NCI-H1092 (cell line): Measurements from ENCODE around the gene SIGLECL1.

ENCODE experiments used
- DNase-seq: peaks from one replicate; lab custom pipeline; 2025; lab: John Stamatoyannopoulos, UW

Gene SIGLECL1

DNA sequence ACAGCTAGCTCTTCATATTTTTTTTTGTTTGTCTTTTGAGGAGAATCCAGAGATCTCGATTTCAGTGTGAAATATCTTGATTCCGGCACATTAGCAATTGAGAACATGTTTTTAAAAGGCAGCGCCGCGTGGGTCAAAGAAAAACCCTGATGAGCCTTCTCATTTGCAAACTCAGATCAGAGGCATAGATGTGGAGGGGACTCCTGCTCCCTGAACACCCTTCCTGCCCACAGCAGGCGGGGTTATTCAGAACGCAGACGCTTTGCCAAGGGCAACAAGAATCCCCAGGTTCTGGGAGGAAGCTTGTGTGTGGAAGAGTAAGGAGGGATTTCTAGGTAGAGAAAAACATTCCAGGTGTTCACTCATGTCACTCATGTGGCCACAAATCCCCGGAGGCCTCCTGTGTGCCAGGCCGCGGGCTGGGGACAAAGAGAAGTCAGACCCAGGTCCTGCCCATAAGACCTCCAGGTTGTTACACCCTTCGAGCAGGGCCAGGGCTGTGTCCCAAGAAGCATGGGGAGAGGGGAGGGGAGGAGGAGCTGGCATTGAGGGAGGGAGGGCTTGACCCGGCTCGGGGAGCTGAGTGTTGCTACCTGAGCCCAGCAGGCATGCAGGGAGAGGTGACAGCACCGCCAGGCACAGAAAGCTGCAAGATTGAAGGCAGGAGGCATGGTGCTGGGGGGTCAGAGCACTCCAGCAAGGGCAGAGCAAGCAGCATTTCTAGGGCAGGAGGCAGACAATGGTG is 44.7 kb downstream of the SIGLECL1 start:
- DNase-seq = no peak

DNA sequence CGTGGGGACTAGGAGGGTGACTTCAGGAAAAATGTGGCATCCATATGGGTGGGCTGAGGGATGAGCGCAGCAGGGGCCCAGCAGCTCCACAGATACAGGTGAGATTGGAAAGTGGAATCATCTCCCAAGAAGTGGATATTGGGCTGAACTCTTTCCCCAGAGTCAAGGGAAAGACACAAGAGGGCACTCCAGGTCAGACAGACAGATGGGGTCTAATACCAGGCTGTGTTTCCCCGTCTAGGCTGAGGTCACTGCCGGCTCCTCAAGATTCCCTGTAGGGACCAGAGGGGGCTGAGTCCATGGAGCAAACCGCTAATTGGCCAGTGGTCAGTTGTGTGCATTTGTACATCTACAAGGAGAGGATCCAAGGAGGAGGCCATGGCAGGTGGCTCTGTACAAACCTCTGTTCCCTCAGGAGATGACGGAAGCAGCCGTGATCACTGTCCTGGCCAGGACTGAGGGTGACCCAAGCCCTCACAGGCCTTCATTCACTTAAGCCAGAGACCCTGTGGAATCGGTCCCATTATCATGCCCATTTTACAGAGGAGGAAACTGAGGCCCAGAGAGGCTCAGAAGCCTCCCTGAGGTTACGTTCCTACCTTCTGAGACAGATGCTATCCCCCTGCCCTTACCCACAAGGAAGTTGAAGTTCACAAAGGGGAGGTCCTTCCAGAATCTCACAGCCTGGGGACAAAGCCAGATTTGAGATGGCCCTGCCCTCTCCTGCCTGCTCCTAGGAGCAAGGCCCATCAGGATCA is 45.6 kb downstream of the SIGLECL1 start:
- DNase-seq = no peak

DNA sequence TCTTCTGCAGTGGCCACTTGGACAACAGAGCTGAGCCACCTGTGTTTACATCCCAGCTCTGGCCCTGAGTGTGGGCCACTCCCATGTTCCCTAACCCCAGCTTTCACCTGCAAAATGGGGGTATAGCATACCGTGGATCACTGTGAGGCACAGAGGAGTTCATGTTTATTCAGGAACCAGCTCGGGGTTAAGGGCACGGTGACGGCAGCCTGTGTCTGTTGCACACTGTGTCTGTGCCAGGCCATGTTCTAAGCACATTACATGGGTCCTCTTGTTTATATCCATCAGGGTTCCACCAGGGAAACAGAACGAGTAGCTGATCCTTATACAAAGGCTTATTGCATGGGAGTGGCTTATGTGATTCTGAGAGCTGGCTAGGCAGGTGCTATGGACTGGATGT is 46.5 kb downstream of the SIGLECL1 start:
- DNase-seq = no peak

DNA sequence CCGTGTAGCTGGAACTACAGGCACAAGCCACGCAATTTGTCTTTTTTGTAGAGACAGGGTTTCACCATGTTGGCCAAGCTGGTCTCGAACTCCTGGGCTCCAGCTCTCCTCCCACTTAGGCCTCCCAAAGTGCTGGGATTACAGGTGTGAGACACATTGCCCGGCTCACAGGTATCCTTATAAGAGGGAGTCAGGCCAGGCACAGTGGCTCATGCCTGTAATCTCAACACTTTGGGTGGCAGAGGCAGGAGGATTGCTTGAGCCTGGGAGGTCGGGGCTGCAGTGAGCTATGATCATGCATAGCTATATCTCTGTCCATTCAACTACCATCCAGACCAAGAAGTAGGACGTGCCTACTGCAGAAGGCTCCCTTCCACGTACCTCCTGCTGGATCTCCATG is 50.4 kb downstream of the SIGLECL1 start:
- DNase-seq = no peak

DNA sequence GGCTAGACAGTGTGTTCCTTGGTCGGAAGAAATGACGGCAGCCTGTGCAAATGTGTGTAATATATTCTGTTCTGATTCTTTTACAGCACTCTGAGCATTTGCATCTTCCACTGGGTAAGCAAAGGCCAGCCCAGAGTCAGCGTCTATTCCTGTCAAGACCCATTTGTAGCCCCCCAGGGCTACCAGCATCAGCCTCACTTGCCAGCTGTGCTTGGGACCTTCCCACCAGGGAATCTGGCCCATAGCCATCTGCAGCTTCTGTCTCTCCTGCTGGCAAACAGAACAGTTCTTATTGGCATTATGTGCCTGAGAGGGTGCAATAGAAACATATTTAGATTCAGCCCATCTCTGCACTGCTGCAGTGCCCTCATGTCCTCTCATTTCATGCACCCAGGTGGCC is 54.6 kb downstream of the SIGLECL1 start:
- DNase-seq = no peak

DNA sequence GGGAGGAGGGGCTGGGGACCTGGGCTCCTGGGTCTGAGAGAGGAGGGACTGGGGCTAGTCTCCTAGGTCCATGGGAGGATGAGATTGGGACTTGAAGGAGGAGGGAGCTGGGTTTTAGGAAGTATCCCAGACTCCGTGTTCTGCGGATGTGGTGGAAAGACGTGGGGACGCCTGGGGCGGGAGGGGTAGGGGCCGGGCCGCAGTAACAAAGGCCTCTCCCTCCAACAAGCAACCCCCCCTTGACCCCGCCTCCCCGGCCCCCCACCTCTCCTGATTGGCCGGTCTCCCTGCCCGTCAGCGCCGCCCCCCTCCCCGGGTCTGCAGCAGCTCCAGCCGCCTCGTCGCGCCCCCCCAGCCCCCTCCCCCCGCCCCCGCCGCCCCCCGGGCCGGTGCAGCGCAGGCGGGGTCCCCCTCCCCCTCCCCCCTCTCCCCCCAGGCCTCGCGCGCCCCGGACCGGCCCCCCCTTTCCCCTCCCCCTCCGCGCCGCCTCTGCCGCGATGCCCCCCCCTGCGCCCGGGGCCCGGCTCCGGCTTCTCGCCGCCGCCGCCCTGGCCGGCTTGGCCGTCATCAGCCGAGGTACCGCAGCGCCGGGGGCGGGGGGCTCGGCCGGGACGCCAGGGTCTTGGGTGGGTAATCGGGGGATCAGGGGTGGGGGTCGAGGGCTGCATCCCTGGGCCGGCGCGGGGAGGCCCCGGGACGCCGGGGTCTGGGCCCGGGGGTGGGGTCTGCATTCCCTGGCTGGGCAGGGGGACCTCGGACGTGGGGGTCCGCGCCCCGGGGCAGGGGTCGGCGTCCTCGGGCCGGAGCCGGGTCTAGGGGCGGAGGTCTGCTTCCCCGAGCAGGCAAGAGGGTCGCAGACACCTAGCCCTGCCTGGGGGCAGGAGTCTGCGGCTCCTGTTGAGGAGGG is 60.7 kb downstream of the SIGLECL1 start, which contains the start of gene IGLON5:
TSS of gene IGLON5 (plus strand) at position 294 of the 907 bp plus-strand sequence. CDS start at position 498, 204 bp downstream.
- no peak for DNase-seq

DNA sequence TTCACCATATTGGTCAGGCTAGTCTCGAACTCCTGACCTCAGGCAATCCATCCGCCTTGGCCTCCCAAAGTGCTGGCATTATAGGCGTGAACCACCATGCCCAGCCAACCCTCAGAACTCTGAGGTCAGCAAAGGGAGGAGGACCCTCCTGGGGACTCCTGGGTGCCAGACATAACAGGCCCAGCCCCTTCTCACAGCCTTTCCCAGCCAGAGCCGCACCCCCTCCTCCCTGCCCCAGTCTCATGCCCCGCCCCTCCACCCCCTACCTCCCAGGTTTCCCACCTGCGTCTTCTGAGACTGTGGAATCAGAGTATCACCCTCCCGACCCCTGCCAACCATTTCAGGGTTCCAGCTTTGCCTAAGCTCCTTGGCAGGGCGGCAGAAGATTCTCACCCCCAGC is 65.8 kb downstream of the SIGLECL1 start:
- DNase-seq = no peak

DNA sequence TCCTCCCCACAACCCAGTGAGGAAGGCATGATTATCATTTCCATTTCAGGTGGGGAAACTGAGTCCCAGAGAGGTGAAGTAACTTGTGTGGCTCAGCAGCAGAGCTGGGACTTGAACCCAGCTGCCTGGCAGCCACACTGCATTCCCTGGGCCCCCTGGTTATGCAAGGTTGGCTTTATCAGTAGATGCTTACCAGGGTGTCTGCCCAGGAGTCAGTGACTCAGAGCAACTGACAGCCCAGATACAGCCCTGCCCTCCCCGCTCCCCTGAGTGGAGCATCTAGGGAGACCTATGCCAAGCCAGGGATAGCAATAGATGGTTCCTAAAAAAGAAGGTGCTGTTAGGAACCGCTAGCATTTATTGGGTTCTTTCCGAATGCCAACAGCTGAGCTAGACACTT is 66.5 kb downstream of the SIGLECL1 start:
- no peak for DNase-seq

DNA sequence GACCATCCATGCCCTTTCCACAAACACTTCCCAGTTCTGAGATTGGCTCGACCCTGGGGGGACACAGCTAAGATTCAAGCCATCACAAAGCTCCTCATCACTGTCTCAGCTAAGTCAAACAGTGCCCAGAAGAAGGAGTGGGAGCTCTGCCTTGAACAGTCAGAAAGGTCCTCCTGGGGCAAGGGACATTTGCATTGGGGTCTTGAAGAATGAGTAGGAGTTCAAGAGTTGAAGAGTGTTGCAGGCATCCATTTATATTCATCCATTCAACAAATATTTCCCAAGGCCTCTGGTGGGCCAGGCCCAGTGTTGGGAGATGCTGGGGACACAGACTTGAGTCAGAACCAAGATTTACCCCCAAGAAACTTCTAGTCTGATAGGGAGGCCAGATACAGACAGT is 67.1 kb downstream of the SIGLECL1 start:
- no peak for DNase-seq
